Measurements from ENCODE around the gene SCD5.
"Not testable (repeated sequence)": the region's sequence is repeated elsewhere in the genome, so short reads cannot be mapped to it uniquely, and the experiment has no call there.

Gene SCD5

DNA sequence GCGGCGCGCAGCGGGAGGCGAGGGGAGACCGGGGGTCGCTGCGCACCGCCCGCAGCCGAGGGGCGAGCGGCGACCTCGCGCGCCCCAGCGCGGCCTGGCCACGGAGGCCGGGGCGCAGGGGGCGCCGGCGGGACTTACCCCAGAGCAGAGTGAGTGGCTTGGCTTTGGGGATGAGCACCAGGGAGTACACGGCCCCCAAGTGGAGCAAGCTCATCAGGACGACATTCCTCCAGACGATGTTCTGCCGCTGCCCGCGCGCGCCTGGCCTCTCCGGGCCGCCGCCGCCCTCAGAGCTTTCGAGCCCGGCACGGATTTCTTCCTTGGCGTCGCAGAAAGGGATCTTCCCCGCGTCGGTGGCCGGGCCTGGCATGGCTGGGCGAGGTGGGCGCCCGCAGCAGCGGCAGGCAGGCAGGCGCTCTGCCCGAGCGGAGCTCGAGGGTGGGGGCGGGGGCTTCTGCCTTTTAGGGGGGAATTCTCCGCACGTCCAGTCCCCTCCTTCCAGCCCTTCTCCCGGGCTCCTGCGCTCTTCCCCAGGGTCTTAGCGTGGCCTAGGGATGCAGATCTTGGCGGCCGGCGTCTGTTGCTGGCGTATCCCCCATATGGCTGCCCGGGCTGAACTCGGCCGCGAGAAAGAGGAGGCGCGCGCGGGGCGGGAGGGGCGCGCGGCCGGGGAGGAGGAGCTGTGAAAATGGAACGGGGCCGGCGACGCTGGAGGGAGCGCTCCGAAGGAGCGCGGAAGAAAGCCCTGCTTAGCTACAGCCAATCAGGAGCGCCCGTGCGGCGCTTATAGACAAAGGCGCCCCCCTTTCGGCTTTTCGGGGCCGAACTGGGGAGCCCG lies at the start of gene SCD5:
Gene SCD5, minus strand, starts transcription at position 629 of the 838 bp plus-strand sequence. Its CDS starts 259 bp downstream, at position 370.
- Mint-ChIP-seq H3K4me1 (ENCODE audit: low read depth) (peaks cover 16% of the 10 kb centered on the region), H3K27ac (no peak within 1 kb of the TSS), H3K36me3 (ENCODE audit: low read depth) (no peaks in the 10 kb centered on the region), H3K27me3 (peaks cover 60% of the 10 kb centered on the region), H3K4me3 (peak within 1 kb of the TSS; percentile 79), H3K9me3 (no peaks in the 10 kb centered on the region)
- peak; percentile 66 for DNase-seq

DNA sequence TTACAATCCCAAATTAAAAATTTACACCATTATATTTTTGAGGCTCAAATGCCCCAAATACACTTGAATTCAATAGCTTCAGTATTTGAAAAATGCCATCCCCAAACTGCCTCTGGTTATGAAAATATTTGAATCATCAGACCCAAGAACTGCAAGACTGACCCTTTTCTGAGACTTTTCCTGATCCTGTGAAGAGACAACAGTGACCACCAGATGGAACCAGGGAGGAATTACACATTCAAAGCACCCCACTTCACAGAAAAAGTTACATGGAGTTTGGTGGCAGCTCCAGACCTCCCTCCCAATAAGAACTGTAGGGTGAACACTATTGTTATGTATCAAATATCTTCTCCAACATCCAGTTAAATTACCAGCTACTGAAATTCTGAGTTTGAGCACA lies 44.0 kb upstream of the SCD5 start:
- Mint-ChIP-seq H3K4me1 (ENCODE audit: low read depth) (peaks cover 1% of the 10 kb centered on the region), H3K27me3 (no peaks in the 10 kb centered on the region), H3K27ac (no peak overlapping the region), H3K9me3 (no peaks in the 10 kb centered on the region), H3K36me3 (ENCODE audit: low read depth) (peaks cover 76% of the 10 kb centered on the region), H3K4me3 (no peak overlapping the region)
- no peak for DNase-seq

DNA sequence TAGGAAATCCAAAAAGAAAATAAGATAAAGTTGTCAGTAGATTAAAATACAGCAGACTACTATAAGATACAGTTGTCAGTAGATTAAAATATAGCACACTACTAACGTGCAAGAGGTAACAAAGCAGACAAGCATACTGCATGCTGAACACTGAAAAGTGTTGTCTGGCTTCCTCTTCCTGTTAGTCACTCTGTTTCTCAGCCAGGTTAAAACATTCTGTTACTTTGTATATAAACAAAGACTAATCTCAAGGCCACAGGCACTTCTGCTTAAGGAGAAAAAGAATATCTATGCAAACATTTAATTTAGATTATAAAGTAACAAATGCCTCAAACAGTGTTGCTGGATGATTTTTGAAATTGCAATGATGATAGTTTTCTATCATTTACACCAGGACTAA lies 41.0 kb upstream of the SCD5 start:
- Mint-ChIP-seq H3K27me3 (no peaks in the 10 kb centered on the region), H3K27ac (no peak overlapping the region), H3K4me1 (ENCODE audit: low read depth) (no peaks in the 10 kb centered on the region), H3K36me3 (ENCODE audit: low read depth) (peaks cover 74% of the 10 kb centered on the region), H3K9me3 (no peaks in the 10 kb centered on the region), H3K4me3 (no peak overlapping the region)
- DNase-seq, result no peak

DNA sequence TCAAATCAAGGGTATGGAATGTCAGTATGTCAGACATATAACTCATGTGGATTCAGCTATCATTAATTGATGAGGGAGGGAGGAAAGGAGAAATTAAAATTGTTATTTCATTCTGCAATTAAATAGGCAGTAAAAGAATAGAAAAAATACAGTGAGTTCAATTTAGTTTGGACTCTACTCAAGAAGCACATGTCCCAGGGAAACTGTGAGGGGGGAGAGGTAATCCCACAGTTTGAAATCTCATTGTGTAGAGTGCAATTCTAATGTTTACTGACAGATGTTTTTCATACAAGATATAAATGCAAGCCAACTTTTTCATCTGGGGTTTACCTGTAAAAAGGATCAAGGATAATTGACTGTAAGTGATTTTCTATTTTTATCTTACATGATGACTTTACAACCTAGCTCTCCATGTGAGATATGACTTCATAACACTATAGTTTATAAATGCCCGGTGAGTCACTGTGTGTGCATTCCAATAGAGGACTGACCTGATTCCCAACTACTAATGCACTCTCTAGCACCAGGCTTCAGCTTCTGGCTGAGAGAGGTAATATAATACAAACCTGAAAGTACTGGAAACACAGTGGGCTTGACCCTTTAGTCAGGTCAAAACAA lies 35.2 kb upstream of the SCD5 start:
- DNase-seq, result no peak
- H3K4me3 Mint-ChIP-seq, result no peak overlapping the region
- peaks cover 86% of the 10 kb centered on the region for H3K36me3 Mint-ChIP-seq (ENCODE audit: low read depth)
- no peaks in the 10 kb centered on the region for H3K4me1 Mint-ChIP-seq (ENCODE audit: low read depth)
- H3K9me3 Mint-ChIP-seq, result peaks cover 2% of the 10 kb centered on the region
- no peaks in the 10 kb centered on the region for H3K27me3 Mint-ChIP-seq
- H3K27ac Mint-ChIP-seq, result no peak overlapping the region

DNA sequence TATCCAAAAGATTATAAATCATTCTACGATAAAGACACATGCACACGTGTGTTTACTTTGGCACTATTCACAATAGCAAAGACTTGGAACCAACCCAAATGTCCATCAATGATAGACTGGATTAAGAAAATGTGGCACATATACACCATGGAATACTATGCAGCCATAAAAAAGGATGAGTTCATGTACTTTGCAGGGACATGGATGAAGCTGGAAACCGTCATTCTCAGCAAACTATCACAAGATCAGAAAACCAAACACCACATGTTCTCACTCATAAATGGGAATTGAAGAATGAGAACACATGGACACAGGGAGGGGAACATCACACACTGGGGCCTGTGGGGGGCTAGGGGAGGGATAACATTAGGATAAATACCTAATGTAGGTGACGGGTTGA lies 34.5 kb upstream of the SCD5 start:
- not testable (repeated sequence) for H3K4me3 Mint-ChIP-seq; H3K27ac Mint-ChIP-seq; H3K4me1 Mint-ChIP-seq (ENCODE audit: low read depth); H3K9me3 Mint-ChIP-seq; DNase-seq; H3K27me3 Mint-ChIP-seq
- peaks cover 87% of the 10 kb centered on the region for H3K36me3 Mint-ChIP-seq (ENCODE audit: low read depth)

DNA sequence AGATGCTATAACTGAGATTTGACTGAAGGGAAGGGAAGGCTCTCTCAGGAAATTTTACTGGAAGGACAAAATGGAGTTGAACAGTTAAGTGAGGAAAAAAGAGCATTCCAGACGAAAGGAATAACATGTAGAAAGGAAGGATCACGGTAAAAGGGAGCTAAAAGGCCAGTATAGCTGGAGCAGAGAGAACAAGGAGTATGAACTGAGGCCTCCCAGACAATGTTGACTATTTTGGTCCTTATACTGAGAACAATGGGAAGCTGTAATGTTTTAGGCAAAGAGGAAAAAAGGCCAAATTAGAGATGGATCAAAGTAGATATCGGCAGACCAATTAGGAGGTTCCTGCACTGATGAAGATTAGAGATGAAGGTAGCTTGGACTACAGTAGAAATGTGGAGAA lies 26.8 kb upstream of the SCD5 start:
- Mint-ChIP-seq H3K27ac (peak overlapping the region; percentile 1), H3K36me3 (ENCODE audit: low read depth) (peaks cover 91% of the 10 kb centered on the region)

DNA sequence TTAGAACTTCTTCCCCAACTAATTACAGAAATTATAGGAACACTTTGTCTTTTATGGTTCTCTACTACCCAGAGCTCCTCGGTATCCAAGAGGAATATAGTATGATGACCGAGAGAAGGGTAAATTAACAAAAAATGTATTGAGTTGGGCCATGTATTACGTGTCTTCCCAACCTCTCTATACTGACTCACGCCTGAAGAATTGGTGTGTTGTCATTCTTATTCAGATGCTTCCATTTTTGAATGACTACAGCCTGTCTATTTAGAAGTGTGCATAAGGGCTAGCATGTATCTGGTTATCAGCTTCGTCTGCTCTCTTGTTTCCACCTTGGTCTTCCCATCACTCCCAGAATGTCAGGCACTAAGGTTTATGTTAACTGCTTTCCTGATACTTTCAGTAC lies 24.5 kb upstream of the SCD5 start:
- DNase-seq, result no peak
- Mint-ChIP-seq H3K4me3 (no peak overlapping the region), H3K9me3 (no peaks in the 10 kb centered on the region), H3K27me3 (no peaks in the 10 kb centered on the region), H3K27ac (peak overlapping the region; percentile 52), H3K36me3 (ENCODE audit: low read depth) (peaks cover 92% of the 10 kb centered on the region), H3K4me1 (ENCODE audit: low read depth) (peaks cover 9% of the 10 kb centered on the region)

More for the DNA sequence above, 26.8 kb upstream of the SCD5 start:
- no peak for DNase-seq
- Mint-ChIP-seq H3K27me3 (no peaks in the 10 kb centered on the region), H3K4me1 (ENCODE audit: low read depth) (peaks cover 9% of the 10 kb centered on the region), H3K9me3 (no peaks in the 10 kb centered on the region), H3K4me3 (no peak overlapping the region)

DNA sequence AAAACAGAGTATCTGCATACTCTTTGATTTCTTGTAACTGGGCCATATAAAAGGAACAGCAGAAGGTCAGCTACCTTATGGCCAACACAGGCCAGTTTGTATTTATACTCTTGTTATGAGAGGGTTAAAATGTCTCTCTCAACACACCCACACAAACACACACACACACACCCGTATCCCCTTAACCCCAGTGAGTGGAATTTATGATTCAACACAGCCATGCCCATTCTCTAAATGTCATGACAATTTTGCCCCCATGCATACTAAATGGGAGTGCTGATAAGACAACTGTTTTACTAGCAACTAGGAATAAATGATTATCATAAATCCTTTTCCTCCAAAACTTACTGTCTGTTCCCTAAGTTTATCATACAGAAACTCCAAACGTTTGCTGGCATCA lies 22.1 kb upstream of the SCD5 start:
- Mint-ChIP-seq H3K36me3 (ENCODE audit: low read depth) (peaks cover 84% of the 10 kb centered on the region), H3K4me1 (ENCODE audit: low read depth) (peaks cover 9% of the 10 kb centered on the region), H3K27ac (peak overlapping the region; percentile 80), H3K4me3 (no peak overlapping the region), H3K9me3 (no peaks in the 10 kb centered on the region), H3K27me3 (no peaks in the 10 kb centered on the region)
- DNase-seq, result no peak

DNA sequence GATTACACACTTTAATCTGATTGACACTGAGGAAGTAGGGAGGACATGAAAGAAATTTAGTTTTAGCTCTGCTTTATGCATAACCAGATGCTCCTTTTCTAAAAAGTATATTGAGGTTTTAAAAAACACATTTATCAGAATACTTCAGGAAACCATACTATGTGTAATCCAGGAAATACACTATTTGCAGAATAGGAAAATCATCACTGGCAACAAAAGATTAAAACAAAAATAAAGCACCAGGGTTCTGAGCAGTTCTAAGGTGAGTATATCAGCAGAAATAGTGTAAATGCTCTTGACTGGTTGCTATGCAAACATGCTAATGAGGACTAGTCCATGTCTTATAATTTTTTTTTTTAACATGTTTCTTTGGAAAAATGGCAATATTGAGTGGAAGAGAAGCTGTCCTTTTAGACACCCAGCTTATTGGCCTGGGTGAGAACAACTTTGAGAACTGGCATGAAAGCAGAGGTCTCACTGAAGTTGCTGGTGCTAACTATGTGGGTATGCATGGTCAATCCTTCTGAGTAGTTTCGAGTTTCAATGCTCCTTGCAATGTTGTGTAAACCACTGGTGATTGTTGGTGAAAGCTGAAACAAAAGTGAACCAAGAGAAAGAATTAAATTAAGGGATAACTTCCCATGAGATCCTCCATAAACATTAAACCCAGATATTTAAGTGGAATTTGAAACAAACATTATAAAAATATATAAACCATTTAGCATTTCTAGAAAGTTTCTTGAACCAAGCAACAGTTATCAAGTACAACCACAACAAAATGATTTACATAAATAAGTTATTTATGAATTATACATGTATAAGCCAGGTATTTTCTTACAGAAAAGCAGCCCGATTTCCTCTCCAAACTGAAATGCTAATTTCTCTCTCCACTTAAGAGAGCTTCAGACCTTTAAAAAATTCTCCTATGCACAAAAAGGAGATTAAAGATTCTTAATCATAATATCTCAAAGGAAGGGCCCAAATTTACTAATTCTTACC lies 20.4 kb upstream of the SCD5 start:
- Mint-ChIP-seq H3K27ac (peak overlapping the region; percentile 71), H3K27me3 (no peaks in the 10 kb centered on the region), H3K9me3 (no peaks in the 10 kb centered on the region), H3K36me3 (ENCODE audit: low read depth) (peaks cover 70% of the 10 kb centered on the region), H3K4me3 (no peak overlapping the region), H3K4me1 (ENCODE audit: low read depth) (peaks cover 9% of the 10 kb centered on the region)
- DNase-seq, result no peak

DNA sequence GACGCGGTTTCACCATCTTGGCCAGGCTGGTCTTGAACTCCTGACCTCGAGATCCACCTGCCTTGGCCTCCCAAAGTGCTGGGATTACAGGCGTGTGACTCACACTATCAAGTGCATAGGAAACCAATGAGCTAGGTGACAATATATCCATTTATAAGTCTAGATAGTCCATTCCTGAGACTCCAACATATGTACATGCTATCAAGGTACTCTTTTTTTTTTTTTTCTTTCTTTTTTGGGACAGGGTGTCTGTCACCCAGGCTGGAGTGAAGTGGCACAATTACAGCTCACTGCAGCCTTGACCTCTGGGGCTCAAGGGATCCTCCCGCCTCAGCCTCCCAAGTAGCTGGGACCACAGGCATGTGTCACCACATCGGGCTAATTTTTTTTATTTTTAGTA lies 18.3 kb upstream of the SCD5 start:
- not testable (repeated sequence) for H3K27ac Mint-ChIP-seq; H3K4me1 Mint-ChIP-seq (ENCODE audit: low read depth); H3K9me3 Mint-ChIP-seq; H3K4me3 Mint-ChIP-seq; DNase-seq; H3K27me3 Mint-ChIP-seq
- peaks cover 51% of the 10 kb centered on the region for H3K36me3 Mint-ChIP-seq (ENCODE audit: low read depth)

DNA sequence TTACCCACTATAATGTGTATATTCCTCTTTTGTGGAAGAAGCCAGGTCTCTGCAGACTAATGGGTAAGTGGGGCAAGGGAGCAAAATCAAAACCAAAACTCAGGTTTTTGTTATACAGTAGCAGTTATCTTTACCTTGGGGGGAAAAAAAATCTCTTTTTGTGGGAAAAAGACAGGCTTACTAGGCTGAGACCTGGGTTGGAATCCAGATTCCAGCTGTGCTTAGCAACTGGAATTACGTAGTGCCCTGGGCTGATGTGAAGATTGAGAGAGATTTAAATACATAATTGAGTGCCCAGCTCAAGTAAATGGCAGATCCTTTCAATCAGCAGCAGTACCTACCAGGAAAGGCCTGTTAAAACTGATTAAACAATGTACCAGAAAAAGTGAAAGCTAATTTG lies 15.4 kb upstream of the SCD5 start:
- peaks cover 26% of the 10 kb centered on the region for H3K36me3 Mint-ChIP-seq (ENCODE audit: low read depth)
- no peak overlapping the region for H3K27ac Mint-ChIP-seq
- DNase-seq, result no peak
- no peaks in the 10 kb centered on the region for H3K27me3 Mint-ChIP-seq
- H3K9me3 Mint-ChIP-seq, result no peaks in the 10 kb centered on the region
- H3K4me3 Mint-ChIP-seq, result no peak overlapping the region
- H3K4me1 Mint-ChIP-seq (ENCODE audit: low read depth), result no peaks in the 10 kb centered on the region

DNA sequence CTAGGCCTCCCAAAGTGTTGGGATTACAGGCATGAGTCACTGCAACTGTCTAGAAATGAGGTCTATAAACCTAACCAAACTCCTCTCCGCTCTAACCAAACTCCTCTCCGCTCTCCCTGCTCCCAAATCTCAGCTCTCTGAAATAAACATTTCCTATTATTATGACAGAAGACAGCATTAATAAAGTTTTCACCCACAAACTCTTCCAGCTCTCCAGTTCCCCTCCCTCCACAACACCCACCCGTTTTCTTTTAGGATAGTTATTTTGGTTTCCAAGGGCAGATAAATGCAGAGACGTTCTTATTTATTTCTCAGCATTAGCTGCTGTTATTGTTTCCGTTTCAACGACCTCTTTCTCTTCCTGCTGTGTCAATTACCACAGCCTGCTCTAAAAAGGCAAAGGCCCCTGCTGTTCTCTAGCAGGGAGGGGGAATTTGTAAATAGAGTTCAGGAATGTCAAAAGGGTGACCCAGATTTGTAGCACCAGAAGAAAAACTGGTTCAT lies 13.3 kb upstream of the SCD5 start:
- peaks cover 5% of the 10 kb centered on the region for H3K36me3 Mint-ChIP-seq (ENCODE audit: low read depth)
- peaks cover 4% of the 10 kb centered on the region for H3K27me3 Mint-ChIP-seq
- H3K27ac Mint-ChIP-seq, result no peak overlapping the region
- no peaks in the 10 kb centered on the region for H3K4me1 Mint-ChIP-seq (ENCODE audit: low read depth)
- no peak for DNase-seq
- no peak overlapping the region for H3K4me3 Mint-ChIP-seq
- peaks cover 2% of the 10 kb centered on the region for H3K9me3 Mint-ChIP-seq

DNA sequence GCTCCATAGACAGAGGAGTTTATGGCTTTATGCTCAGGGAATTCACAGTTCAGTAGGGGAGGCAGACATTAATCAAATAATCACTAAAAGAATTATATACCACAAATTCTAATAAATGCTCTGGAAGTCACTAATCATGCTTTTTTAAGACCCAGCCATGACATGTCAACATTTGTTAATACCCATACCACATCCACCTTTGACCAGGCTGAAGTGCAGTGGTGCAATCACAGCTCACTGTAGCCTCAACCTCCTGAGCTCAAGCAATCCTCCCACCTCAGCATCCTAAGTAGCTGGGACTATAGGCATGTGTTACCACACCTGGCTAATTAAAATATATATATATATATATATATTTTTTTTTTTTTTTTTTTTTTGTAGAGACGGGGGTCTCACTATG lies 12.8 kb upstream of the SCD5 start:
- Mint-ChIP-seq H3K4me3 (no peak overlapping the region), H3K9me3 (peaks cover 2% of the 10 kb centered on the region), H3K27ac (no peak overlapping the region), H3K4me1 (ENCODE audit: low read depth) (no peaks in the 10 kb centered on the region), H3K27me3 (peaks cover 4% of the 10 kb centered on the region), H3K36me3 (ENCODE audit: low read depth) (peaks cover 3% of the 10 kb centered on the region)
- no peak for DNase-seq

DNA sequence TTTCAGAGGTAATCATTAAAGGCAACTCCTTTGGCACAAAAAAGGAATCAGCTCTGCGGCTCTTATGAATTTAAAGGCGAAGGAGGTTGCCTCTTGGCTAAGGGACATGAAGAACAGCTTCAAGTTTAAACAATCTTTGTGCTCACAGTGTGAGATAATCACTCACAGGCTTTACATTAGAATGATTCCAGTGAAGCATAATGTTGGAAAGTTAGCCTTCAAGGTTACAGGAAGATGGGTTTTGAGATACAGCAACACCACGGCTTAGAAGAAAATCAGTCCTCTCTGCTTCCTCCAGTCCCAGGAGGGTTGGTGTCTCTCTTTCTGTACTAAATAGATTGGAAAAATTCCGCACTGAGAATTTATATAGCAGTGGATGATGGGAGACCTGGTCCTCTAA lies 11.6 kb upstream of the SCD5 start:
- Mint-ChIP-seq H3K9me3 (peaks cover 2% of the 10 kb centered on the region), H3K36me3 (ENCODE audit: low read depth) (no peaks in the 10 kb centered on the region), H3K4me3 (no peak overlapping the region), H3K4me1 (ENCODE audit: low read depth) (no peaks in the 10 kb centered on the region), H3K27ac (no peak overlapping the region), H3K27me3 (peaks cover 4% of the 10 kb centered on the region)
- no peak for DNase-seq
